H1 (cell line): ENCODE data around the gene APOA1. TPM values are rescaled to one million over a fixed set of nuclear protein-coding genes. Genes with fewer than 3 reads are reported as not detected.

Source experiments
- CTCF ChIA-PET: fragments of 300-600 bp; sonication (Branson Sonifier 250); formaldehyde crosslinking; loops from one replicate; lab custom pipeline; 2021; ENCODE audit not compliant: partially characterized antibody; lab: Charles Lee
- POLR2A ChIA-PET: fragments of 300-600 bp; sonication (Branson Sonifier 250); formaldehyde crosslinking; loops from one replicate; lab custom pipeline; 2021; ENCODE audit warnings: inconsistent platforms; ENCODE audit not compliant: partially characterized antibody; lab: Charles Lee
- DNase-seq, 2 experiments: peaks; one replicate each; pipeline versions ENCODE4 v3.0.0 to v3.0.0-alpha.2; 2010 to 2022; ENCODE audit warnings: low spot score in 2 of 2, low read depth in 1 of 2, mixed read lengths in 1 of 2
- FAIRE-seq: peaks from 2 replicates; lab custom pipeline; 2011; peaks lifted over from hg19 to GRCh38; lab: Jason Lieb, UNC
- H2AFZ ChIP-seq: 2 replicates; pipeline ENCODE4 v1.8.1; 2012; ENCODE audit warnings: low read length, inconsistent platforms
- H2AK5ac ChIP-seq: 2 replicates; pipeline ENCODE4 v1.6.1; 2013; ENCODE audit warnings: low read depth, low read length
- H2BK120ac ChIP-seq: replicated peaks from 2 replicates; pipeline ENCODE3; 2013; ENCODE audit warnings: low read depth, low read length, inconsistent platforms
- H2BK12ac ChIP-seq: 2 replicates; pipeline ENCODE4 v1.6.1; 2013; ENCODE audit warnings: low read depth, low read length
- H2BK15ac ChIP-seq: 2 replicates; pipeline ENCODE4 v1.6.1; 2013; ENCODE audit warnings: low read length
- H2BK20ac ChIP-seq: 2 replicates; pipeline ENCODE4 v1.6.1; 2013; ENCODE audit warnings: low read length
- H2BK5ac ChIP-seq: 2 replicates; pipeline ENCODE4 v1.6.1; 2013; ENCODE audit warnings: low read depth, low read length
- H3K14ac ChIP-seq: 2 replicates; pipeline ENCODE4 v1.6.1; 2013; ENCODE audit warnings: inconsistent platforms; ENCODE audit not compliant: insufficient read length
- H3K18ac ChIP-seq: 2 replicates; pipeline ENCODE4 v1.6.1; 2013; ENCODE audit warnings: low read length; ENCODE audit errors: extremely low read depth
- H3K23ac ChIP-seq: 2 replicates; pipeline ENCODE4 v1.6.1; 2013; ENCODE audit warnings: inconsistent platforms; ENCODE audit not compliant: insufficient read length
- H3K23me2 ChIP-seq: 2 replicates; pipeline ENCODE4 v1.6.1; 2013; ENCODE audit warnings: low read depth, low read length
- H3K27ac ChIP-seq: 2 replicates; pipeline ENCODE4 v1.6.1; 2011; ENCODE audit warnings: low read depth, low read length, inconsistent platforms
- H3K27me3 ChIP-seq, 4 experiments: replicated peaks in 1 of 4; 1 replicate in 1 of 4; 2 replicates in 3 of 4; pipeline versions ENCODE4 v1.6.1 to v1.8.1; 2011 to 2013; ENCODE audit warnings: low read length in 3 of 4, mild to moderate bottlenecking in 3 of 4, inconsistent platforms in 2 of 4, mixed read lengths in 2 of 4, moderate library complexity in 1 of 4; ENCODE audit not compliant: control insufficient read depth in 3 of 4, insufficient read depth in 3 of 4; ENCODE audit errors: extremely low read depth in 1 of 4
- H3K36me3 ChIP-seq, 4 experiments: 2 replicates each; pipeline versions ENCODE4 v1.6.1 to v1.8.1; 2011 to 2013; ENCODE audit warnings: mild to moderate bottlenecking in 4 of 4, low read length in 3 of 4, moderate library complexity in 2 of 4, control low read depth in 1 of 4, inconsistent platforms in 1 of 4; ENCODE audit not compliant: insufficient read depth in 4 of 4, control insufficient read depth in 2 of 4
- H3K4ac ChIP-seq: replicated peaks from 2 replicates; pipeline ENCODE3; 2013; ENCODE audit warnings: low read length, low read depth, mixed read lengths, inconsistent platforms; ENCODE audit not compliant: insufficient read length
- H3K4me1 ChIP-seq, 4 experiments: replicated peaks in 1 of 4; 1 replicate in 1 of 4; 2 replicates in 3 of 4; pipeline versions ENCODE4 v1.6.1 to v1.8.1; 2011 to 2013; ENCODE audit warnings: low read length in 3 of 4, inconsistent platforms in 2 of 4, mixed read lengths in 1 of 4; ENCODE audit not compliant: insufficient read depth in 4 of 4, control insufficient read depth in 3 of 4
- H3K4me2 ChIP-seq, 2 experiments: 2 replicates each; pipeline versions ENCODE4 v1.6.1 to v1.8.1; 2011 to 2013; ENCODE audit warnings: low read depth in 2 of 2, low read length in 2 of 2, control low read depth in 1 of 2, inconsistent platforms in 1 of 2, mild to moderate bottlenecking in 1 of 2; ENCODE audit not compliant: insufficient read depth in 1 of 2
- H3K4me3 ChIP-seq, 4 experiments: fragments of 200-600, 300-600 bp in 1 of 4; sonication (generic), shearing (Covaris generic), sonication (Bioruptor Twin) in 1 of 4; 2 replicates each; pipeline versions ENCODE4 v1.5.1 to v1.8.1; 2011 to 2016; ENCODE audit warnings: low read length in 4 of 4, low read depth in 3 of 4, control low read depth in 2 of 4, inconsistent platforms in 2 of 4, mild to moderate bottlenecking in 2 of 4, mixed read lengths in 1 of 4, moderate library complexity in 1 of 4; ENCODE audit not compliant: insufficient read depth in 2 of 4; ENCODE audit errors: extremely low read depth in 1 of 4
- H3K56ac ChIP-seq: replicated peaks from 2 replicates; pipeline ENCODE3; 2013; ENCODE audit warnings: low read depth, mild to moderate bottlenecking, mixed read lengths, low read length, inconsistent platforms; ENCODE audit not compliant: insufficient read length
- H3K79me1 ChIP-seq: 2 replicates; pipeline ENCODE4 v1.6.1; 2013; ENCODE audit warnings: low read depth, low read length, control low read depth
- H3K79me2 ChIP-seq, 2 experiments: 2 replicates each; pipeline versions ENCODE4 v1.6.1 to v1.8.1; 2012 to 2013; ENCODE audit warnings: low read length in 2 of 2, mild to moderate bottlenecking in 2 of 2, inconsistent platforms in 1 of 2; ENCODE audit not compliant: insufficient read depth in 2 of 2, control insufficient read depth in 1 of 2
- H3K9ac ChIP-seq, 4 experiments: replicated peaks in 1 of 4; 1 replicate in 1 of 4; 2 replicates in 3 of 4; pipeline versions ENCODE4 v1.6.1 to v1.8.1; 2011 to 2013; ENCODE audit warnings: low read depth in 3 of 4, low read length in 3 of 4, control low read depth in 2 of 4, mild to moderate bottlenecking in 2 of 4, moderate library complexity in 2 of 4, inconsistent platforms in 1 of 4; ENCODE audit errors: extremely low read depth in 1 of 4
- H3K9me3 ChIP-seq, 2 experiments: 2 replicates each; pipeline versions ENCODE4 v1.6.1 to v1.8.1; 2012 to 2013; ENCODE audit warnings: mild to moderate bottlenecking in 2 of 2, moderate library complexity in 2 of 2, control low read depth in 1 of 2, inconsistent platforms in 1 of 2, low read depth in 1 of 2, low read length in 1 of 2, mixed read lengths in 1 of 2; ENCODE audit not compliant: insufficient read depth in 2 of 2
- H4K20me1 ChIP-seq, 2 experiments: replicated peaks in 1 of 2; 2 replicates each; pipeline versions ENCODE3 to v1.8.1; 2011 to 2013; ENCODE audit warnings: inconsistent platforms in 2 of 2, low read length in 2 of 2, mild to moderate bottlenecking in 1 of 2; ENCODE audit not compliant: insufficient read depth in 2 of 2, control insufficient read depth in 1 of 2
- H4K5ac ChIP-seq: 2 replicates; pipeline ENCODE4 v1.6.1; 2013; ENCODE audit warnings: low read length, low read depth, mixed read lengths, inconsistent platforms; ENCODE audit not compliant: insufficient read length
- H4K8ac ChIP-seq: 2 replicates; pipeline ENCODE4 v1.8.0; 2013; ENCODE audit warnings: mild to moderate bottlenecking, moderate library complexity, low read length, inconsistent platforms; ENCODE audit not compliant: insufficient read depth; ENCODE audit errors: extremely low read depth
- H4K91ac ChIP-seq: replicated peaks from 2 replicates; pipeline ENCODE3; 2013; ENCODE audit warnings: low read length, mixed read lengths, inconsistent platforms; ENCODE audit not compliant: insufficient read length
- CEBPB ChIP-seq: IDR thresholded peaks from 2 replicates; pipeline ENCODE4 v1.6.1; 2012; ENCODE audit warnings: low read depth, low read length
- EGR1 ChIP-seq: IDR thresholded peaks from 2 replicates; pipeline ENCODE4 v1.6.1; 2011; ENCODE audit warnings: low read depth, low read length, borderline replicate concordance
- EP300 ChIP-seq, 2 experiments: IDR thresholded peaks; 1 replicate in 1 of 2; 2 replicates in 1 of 2; pipeline ENCODE4 v1.6.1; 2011 to 2012; ENCODE audit warnings: low read depth in 2 of 2, low read length in 2 of 2, mild to moderate bottlenecking in 2 of 2, borderline replicate concordance in 1 of 2, inconsistent platforms in 1 of 2, moderate library complexity in 1 of 2
- GTF2F1 ChIP-seq: IDR thresholded peaks from 2 replicates; pipeline ENCODE4 v1.6.1; 2012; ENCODE audit warnings: low read depth, low read length, improper control_type of control experiment, borderline replicate concordance
- NANOG ChIP-seq: IDR thresholded peaks from 2 replicates; pipeline ENCODE4 v1.6.1; 2011; ENCODE audit warnings: low read length, low read depth, mild to moderate bottlenecking, inconsistent platforms; ENCODE audit not compliant: insufficient read depth, poor library complexity, severe bottlenecking
- RFX5 ChIP-seq: IDR thresholded peaks from 2 replicates; pipeline ENCODE4 v1.6.1; 2011; ENCODE audit warnings: low read depth, low read length, improper control_type of control experiment, borderline replicate concordance
- WGBS, 2 experiments: shearing (Covaris generic) in 1 of 2; methylation state at CpG; one replicate each; pipeline versions ENCODE4 v1.1.6 to v1.1.7; 2013 to 2015; ENCODE audit warnings: low lambda C conversion rate in 2 of 2, mixed read lengths in 2 of 2, inconsistent platforms in 1 of 2, low coverage in 1 of 2, missing lambda C conversion rate in 1 of 2; ENCODE audit not compliant: insufficient replicate concordance in 2 of 2, insufficient coverage in 1 of 2, insufficient read length in 1 of 2; ENCODE audit errors: extremely low coverage in 1 of 2, missing lambda C conversion rate in 1 of 2; 5-methylcytosine and 5-hydroxymethylcytosine counted together
- polyA plus RNA-seq, 7 experiments: library from polyadenylated mRNA; depleted of rRNA in 3 of 7; stranded (reverse) in 5 of 7; unstranded in 2 of 7; fragments of >200 nt in 5 of 7; fragments of 200-250 nt in 2 of 7; gene quantifications; 1 replicate in 5 of 7; 2 replicates in 1 of 7; 4 replicates in 1 of 7; pipeline versions ENCODE4 v1.2.1 to v1.2.3, GENCODE V29; 2011 to 2013; ENCODE audit warnings: missing spikeins in 2 of 7, mixed read lengths in 2 of 7
- total RNA-seq: library from RNA; stranded (reverse); fragmentation: NEBNext Ultra II Directional; extraction: Animal tissue kit (Norgen Biotek cat#: 25700); gene quantifications from 2 replicates; pipeline ENCODE4 v1.2.1, GENCODE V29; 2021

The APOA1 gene
- total and polyA plus RNA-seq, 2 of the 8 experiments (the other 6 are each of a cell fraction or from before 2014, with no cell fraction given): 0.80 TPM; not detected in 1

GRCh38 chr11:116813781-116814471 is 23.5 kb downstream of the APOA1 start:
- H2BK15ac ChIP-seq: no peak overlapping the region
- no peak overlapping the region for H2AK5ac ChIP-seq
- no peak overlapping the region for H4K91ac ChIP-seq
- H3K9me3 ChIP-seq: no peaks in the 10 kb centered on the region
- H2BK120ac ChIP-seq: no peak overlapping the region
- no peaks in the 10 kb centered on the region for H3K36me3 ChIP-seq
- H3K4me1 ChIP-seq: no peaks in the 10 kb centered on the region
- CTCF ChIA-PET: interaction anchor here (0.6 to 2.0 kb wide), 11 partner anchors 9 to 325 kb away, joined by 3 to 11 read pairs (median 5); partner anchors contain the start of genes APOA1, APOA4 and APOA5
- no peak overlapping the region for H4K5ac ChIP-seq
- no peak overlapping the region; the same call in 1 of the 2 replicates for H4K8ac ChIP-seq
- no peak for DNase-seq
- no peak for TF ChIP-seq GTF2F1
- TF ChIP-seq EGR1: no peak
- TF ChIP-seq EP300 (IDR thresholded peaks at IDR 0.05; ENCODE audit: borderline replicate concordance in 1 of 2, low read depth in 2 of 2, low read length in 2 of 2): no peak
- no peak for TF ChIP-seq RFX5
- no peak for TF ChIP-seq CEBPB
- no peak for TF ChIP-seq NANOG
- POLR2A ChIA-PET: interaction anchor here (1.4 kb wide), 1 partner anchor 22 kb away, joined by 3 read pairs; no protein-coding TSS in a partner anchor
- H3K4ac ChIP-seq: no peak overlapping the region
- no peak overlapping the region for H3K56ac ChIP-seq
- H3K4me3 ChIP-seq: no peak overlapping the region
- no peaks in the 10 kb centered on the region for H3K27me3 ChIP-seq
- H3K18ac ChIP-seq: no peak overlapping the region
- no peaks in the 10 kb centered on the region for H3K79me2 ChIP-seq
- no peaks in the 10 kb centered on the region; the same call in 1 of the 2 replicates for H3K23me2 ChIP-seq
- H2AFZ ChIP-seq: no peak overlapping the region
- 72% methylated on average over 5 of the region's 5 CpGs; no CpG with 5 or more reads in 1 of the 2 experiments for WGBS, 2 experiments
- no peak overlapping the region for H2BK20ac ChIP-seq
- H3K4me2 ChIP-seq: no peak overlapping the region
- no peak overlapping the region for H3K27ac ChIP-seq
- FAIRE-seq: no peak
- no peak overlapping the region for H3K23ac ChIP-seq
- H3K79me1 ChIP-seq: no peaks in the 10 kb centered on the region
- no peak overlapping the region for H2BK12ac ChIP-seq
- H2BK5ac ChIP-seq: no peak overlapping the region
- no peaks in the 10 kb centered on the region for H4K20me1 ChIP-seq
- H3K14ac ChIP-seq: no peak overlapping the region
- H3K9ac ChIP-seq: no peak overlapping the region
